A549 (cell line): ENCODE measurements around the gene UBE4A.

Experiments
- CBX8 ChIP-seq: fragments of 200-600 bp; sonication (generic); IDR thresholded peaks from 2 replicates; pipeline ENCODE4 v1.6.1; 2016
- CEBPB ChIP-seq, 2 experiments: fragments of >200 bp in 1 of 2; sonication (Bioruptor Twin) in 1 of 2; formaldehyde crosslinking in 1 of 2; IDR thresholded peaks; 2 replicates each; pipeline ENCODE4 v1.6.1; 2012 to 2016
- CTCF ChIP-seq: fragments of >200 bp; sonication (Bioruptor Twin); formaldehyde crosslinking; IDR thresholded peaks from 3 replicates; pipeline ENCODE4 v1.5.1; 2016
- MAZ ChIP-seq: fragments of 150-350 bp; IDR thresholded peaks from 2 replicates; pipeline ENCODE4 v1.6.1; 2014; ENCODE audit warnings: antibody characterized with exemption, low read depth, low read length, borderline replicate concordance
- POLR2A ChIP-seq: IDR thresholded peaks from 2 replicates; pipeline ENCODE4 v1.6.1; 2012; ENCODE audit warnings: mild to moderate bottlenecking, low read length
- TFCP2L1 ChIP-seq: fragments of 250-450 bp; sonication (Bioruptor Pico); IDR thresholded peaks from 2 replicates; pipeline ENCODE4 v1.5.0; 2021; ENCODE audit warnings: mild to moderate bottlenecking
- TF ChIP-seq, protein P1 (sequence below): IDR thresholded peaks from 2 replicates; pipeline ENCODE4 v1.6.1; 2012
- TF ChIP-seq, protein P2 (sequence below): fragments of 200-600 bp; sonication (generic); IDR thresholded peaks from 2 replicates; pipeline ENCODE4 v1.6.1; 2016; ENCODE audit warnings: antibody characterized with exemption, mild to moderate bottlenecking, moderate library complexity
- TF ChIP-seq, protein P3 (sequence below): fragments of 150-350 bp; IDR thresholded peaks from 2 replicates; pipeline ENCODE4 v1.6.1; 2014; ENCODE audit warnings: low read depth, mild to moderate bottlenecking, low read length
- TF ChIP-seq, protein P4 (sequence below): fragments of 450-650 bp; IDR thresholded peaks from 2 replicates; pipeline ENCODE4 v1.6.1; 2014; ENCODE audit warnings: antibody characterized with exemption

GRCh38 chr11:118321386-118322082, 37.9 kb upstream of the UBE4A start:
- no peak for TF ChIP-seq CTCF
- TF ChIP-seq, protein P1, sequence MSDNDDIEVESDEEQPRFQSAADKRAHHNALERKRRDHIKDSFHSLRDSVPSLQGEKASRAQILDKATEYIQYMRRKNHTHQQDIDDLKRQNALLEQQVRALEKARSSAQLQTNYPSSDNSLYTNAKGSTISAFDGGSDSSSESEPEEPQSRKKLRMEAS, result no peak
- TF ChIP-seq, protein P2, sequence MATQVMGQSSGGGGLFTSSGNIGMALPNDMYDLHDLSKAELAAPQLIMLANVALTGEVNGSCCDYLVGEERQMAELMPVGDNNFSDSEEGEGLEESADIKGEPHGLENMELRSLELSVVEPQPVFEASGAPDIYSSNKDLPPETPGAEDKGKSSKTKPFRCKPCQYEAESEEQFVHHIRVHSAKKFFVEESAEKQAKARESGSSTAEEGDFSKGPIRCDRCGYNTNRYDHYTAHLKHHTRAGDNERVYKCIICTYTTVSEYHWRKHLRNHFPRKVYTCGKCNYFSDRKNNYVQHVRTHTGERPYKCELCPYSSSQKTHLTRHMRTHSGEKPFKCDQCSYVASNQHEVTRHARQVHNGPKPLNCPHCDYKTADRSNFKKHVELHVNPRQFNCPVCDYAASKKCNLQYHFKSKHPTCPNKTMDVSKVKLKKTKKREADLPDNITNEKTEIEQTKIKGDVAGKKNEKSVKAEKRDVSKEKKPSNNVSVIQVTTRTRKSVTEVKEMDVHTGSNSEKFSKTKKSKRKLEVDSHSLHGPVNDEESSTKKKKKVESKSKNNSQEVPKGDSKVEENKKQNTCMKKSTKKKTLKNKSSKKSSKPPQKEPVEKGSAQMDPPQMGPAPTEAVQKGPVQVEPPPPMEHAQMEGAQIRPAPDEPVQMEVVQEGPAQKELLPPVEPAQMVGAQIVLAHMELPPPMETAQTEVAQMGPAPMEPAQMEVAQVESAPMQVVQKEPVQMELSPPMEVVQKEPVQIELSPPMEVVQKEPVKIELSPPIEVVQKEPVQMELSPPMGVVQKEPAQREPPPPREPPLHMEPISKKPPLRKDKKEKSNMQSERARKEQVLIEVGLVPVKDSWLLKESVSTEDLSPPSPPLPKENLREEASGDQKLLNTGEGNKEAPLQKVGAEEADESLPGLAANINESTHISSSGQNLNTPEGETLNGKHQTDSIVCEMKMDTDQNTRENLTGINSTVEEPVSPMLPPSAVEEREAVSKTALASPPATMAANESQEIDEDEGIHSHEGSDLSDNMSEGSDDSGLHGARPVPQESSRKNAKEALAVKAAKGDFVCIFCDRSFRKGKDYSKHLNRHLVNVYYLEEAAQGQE, result no peak
- no peak for TF ChIP-seq CEBPB (IDR thresholded peaks at IDR 0.05)
- TF ChIP-seq, protein P3, sequence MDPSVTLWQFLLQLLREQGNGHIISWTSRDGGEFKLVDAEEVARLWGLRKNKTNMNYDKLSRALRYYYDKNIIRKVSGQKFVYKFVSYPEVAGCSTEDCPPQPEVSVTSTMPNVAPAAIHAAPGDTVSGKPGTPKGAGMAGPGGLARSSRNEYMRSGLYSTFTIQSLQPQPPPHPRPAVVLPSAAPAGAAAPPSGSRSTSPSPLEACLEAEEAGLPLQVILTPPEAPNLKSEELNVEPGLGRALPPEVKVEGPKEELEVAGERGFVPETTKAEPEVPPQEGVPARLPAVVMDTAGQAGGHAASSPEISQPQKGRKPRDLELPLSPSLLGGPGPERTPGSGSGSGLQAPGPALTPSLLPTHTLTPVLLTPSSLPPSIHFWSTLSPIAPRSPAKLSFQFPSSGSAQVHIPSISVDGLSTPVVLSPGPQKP, result no peak
- no peak for TF ChIP-seq POLR2A
- TF ChIP-seq, protein P4, sequence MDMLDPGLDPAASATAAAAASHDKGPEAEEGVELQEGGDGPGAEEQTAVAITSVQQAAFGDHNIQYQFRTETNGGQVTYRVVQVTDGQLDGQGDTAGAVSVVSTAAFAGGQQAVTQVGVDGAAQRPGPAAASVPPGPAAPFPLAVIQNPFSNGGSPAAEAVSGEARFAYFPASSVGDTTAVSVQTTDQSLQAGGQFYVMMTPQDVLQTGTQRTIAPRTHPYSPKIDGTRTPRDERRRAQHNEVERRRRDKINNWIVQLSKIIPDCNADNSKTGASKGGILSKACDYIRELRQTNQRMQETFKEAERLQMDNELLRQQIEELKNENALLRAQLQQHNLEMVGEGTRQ, result no peak
- no peak for TF ChIP-seq MAZ
- no peak for TF ChIP-seq TFCP2L1 (CRISPR knock-in tag)
- TF ChIP-seq CBX8, result no peak
